HepG2 (cell line): ENCODE measurements around the gene SLC9A8. TPM values are rescaled to one million over a fixed set of nuclear protein-coding genes. Genes with fewer than 3 reads are reported as not detected.
A peak's percentile ranks its signal among the peaks of the same experiment; 100 is the strongest.

Experiments used
- TBX3 ChIP-seq: fragments of 450-650 bp; IDR thresholded peaks from 2 replicates; pipeline ENCODE4 v1.6.1; 2017; ENCODE audit warnings: antibody characterized with exemption, mild to moderate bottlenecking, inconsistent platforms, borderline replicate concordance
- ZFP36L1 ChIP-seq: sonication (generic); formaldehyde crosslinking; IDR thresholded peaks from 2 replicates; pipeline ENCODE4 v1.8.0; 2022; ENCODE audit warnings: mild to moderate bottlenecking, missing genetic modification reagents, moderate library complexity
- ZFX ChIP-seq: sonication (generic); formaldehyde crosslinking; IDR thresholded peaks from 2 replicates; pipeline ENCODE4 v1.4.0; 2020; ENCODE audit warnings: mild to moderate bottlenecking, low read depth, missing genetic modification reagents, moderate library complexity
- ZNF317 ChIP-seq: sonication (generic); formaldehyde crosslinking; IDR thresholded peaks from 2 replicates; pipeline ENCODE4 v1.5.0; 2020; ENCODE audit warnings: mild to moderate bottlenecking, missing genetic modification reagents
- polyA plus RNA-seq, 8 experiments: library from polyadenylated mRNA; depleted of rRNA in 3 of 8; stranded (reverse) in 7 of 8; unstranded in 1 of 8; fragments of >200 nt; fragmentation: Illumina TruSeq in 4 of 8; extraction: Trizol in 4 of 8; gene quantifications; 2 replicates each; pipeline versions ENCODE4 v1.2.1 to v1.2.3, GENCODE V29; 2011 to 2016; ENCODE audit warnings: low read depth in 4 of 8, missing spikeins in 1 of 8, mixed read lengths in 1 of 8; ENCODE audit not compliant: insufficient read depth in 1 of 8
- total RNA-seq, 5 experiments: library from RNA; depleted of rRNA; stranded (reverse); fragments of >200 nt; fragmentation: Illumina TruSeq; extraction: Trizol; gene quantifications; 2 replicates each; pipeline ENCODE4 v1.2.3, GENCODE V29; 2016; ENCODE audit warnings: low read depth in 1 of 5
- TF ChIP-seq, protein P1 (sequence below): sonication (generic); formaldehyde crosslinking; IDR thresholded peaks from 2 replicates; pipeline ENCODE4 v1.5.1; 2020; ENCODE audit warnings: mild to moderate bottlenecking, missing genetic modification reagents, borderline replicate concordance
- TF ChIP-seq, protein P2 (sequence below), 2 experiments: fragments of 450-650 bp in 1 of 2; sonication (generic) in 1 of 2; formaldehyde crosslinking in 1 of 2; IDR thresholded peaks; 2 replicates each; pipeline versions ENCODE4 v1.6.1 to v1.8.0; 2016 to 2022; ENCODE audit warnings: antibody characterized with exemption in 1 of 2, mild to moderate bottlenecking in 1 of 2, missing genetic modification reagents in 1 of 2
- TF ChIP-seq, protein P3 (sequence below): sonication (generic); formaldehyde crosslinking; IDR thresholded peaks from 2 replicates; pipeline ENCODE4 v1.4.0; 2020; ENCODE audit warnings: mild to moderate bottlenecking, missing genetic modification reagents

The SLC9A8 gene
- total and polyA plus RNA-seq, 2 of the 13 experiments (the other 11 are each of a cell fraction or from before 2014, with no cell fraction given) = 4.1 to 7.4 TPM

DNA sequence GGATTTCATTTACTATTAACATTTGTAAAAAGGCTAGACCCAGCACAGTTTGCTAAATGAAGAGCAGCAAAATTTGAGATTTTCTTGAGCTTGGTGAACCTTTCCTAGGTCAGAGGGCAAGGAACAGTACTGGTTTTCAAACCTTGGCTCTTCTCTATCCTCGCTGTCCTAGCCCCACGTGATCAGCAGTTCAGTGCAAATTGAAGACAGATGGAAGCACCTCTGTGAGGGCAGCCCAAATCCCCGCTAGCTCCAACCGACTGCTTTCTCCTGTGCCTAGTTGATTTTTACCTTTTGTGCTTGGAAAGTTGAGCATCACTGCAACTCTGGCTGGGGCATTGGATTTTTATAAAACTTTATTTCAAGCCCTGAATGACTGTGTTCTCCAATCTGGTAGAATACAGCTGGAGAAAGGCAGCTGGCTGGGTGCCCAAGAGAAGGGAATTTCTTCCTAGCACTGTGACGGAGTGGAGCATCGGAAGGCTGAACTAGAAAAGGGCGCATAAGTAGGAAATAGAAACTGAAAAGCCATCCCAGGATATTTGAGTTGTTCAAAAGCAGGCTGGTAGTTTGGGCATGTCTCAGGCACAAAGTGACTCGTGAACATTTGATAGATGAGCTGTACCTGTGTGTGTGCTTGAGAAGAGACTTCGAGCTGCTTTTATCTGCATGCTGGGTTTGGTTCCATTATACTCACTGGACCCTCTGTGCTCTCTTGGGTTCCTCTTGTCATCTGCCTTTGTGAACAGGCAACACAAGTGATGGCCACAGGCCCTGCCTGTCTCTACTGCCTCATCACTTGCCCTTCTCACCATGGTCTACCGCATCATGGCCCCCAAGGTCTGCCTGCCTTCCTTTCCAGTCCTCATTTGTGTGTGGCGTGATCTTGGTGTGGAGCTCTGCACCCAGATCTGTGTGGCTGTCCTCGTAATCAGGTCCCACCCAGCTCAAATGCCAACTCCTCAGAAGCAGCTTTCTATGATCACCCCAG is 125.8 kb downstream of the SLC9A8 start (continued):
- TF ChIP-seq, protein P1, sequence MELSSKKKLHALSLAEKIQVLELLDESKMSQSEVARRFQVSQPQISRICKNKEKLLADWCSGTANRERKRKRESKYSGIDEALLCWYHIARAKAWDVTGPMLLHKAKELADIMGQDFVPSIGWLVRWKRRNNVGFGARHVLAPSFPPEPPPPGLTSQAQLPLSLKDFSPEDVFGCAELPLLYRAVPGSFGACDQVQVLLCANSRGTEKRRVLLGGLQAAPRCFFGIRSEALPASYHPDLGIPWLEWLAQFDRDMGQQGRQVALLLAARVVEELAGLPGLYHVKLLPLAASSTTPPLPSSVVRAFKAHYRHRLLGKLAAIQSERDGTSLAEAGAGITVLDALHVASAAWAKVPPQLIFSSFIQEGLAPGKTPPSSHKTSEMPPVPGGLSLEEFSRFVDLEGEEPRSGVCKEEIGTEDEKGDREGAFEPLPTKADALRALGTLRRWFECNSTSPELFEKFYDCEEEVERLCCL (CRISPR knock-in tag) = 0 out of 2 replicates have a peak, but pooled peaks have one; percentile 18
- TF ChIP-seq TBX3 (peak; percentile 15; the same call in 1 of the 2 replicates), ZFX (CRISPR knock-in tag) (0 out of 2 replicates have a peak, but pooled peaks have one; percentile 28), ZFP36L1 (CRISPR knock-in tag) (0 out of 2 replicates have a peak, but pooled peaks have one; percentile 3), ZNF317 (CRISPR knock-in tag) (no peak)
- TF ChIP-seq, protein P2, sequence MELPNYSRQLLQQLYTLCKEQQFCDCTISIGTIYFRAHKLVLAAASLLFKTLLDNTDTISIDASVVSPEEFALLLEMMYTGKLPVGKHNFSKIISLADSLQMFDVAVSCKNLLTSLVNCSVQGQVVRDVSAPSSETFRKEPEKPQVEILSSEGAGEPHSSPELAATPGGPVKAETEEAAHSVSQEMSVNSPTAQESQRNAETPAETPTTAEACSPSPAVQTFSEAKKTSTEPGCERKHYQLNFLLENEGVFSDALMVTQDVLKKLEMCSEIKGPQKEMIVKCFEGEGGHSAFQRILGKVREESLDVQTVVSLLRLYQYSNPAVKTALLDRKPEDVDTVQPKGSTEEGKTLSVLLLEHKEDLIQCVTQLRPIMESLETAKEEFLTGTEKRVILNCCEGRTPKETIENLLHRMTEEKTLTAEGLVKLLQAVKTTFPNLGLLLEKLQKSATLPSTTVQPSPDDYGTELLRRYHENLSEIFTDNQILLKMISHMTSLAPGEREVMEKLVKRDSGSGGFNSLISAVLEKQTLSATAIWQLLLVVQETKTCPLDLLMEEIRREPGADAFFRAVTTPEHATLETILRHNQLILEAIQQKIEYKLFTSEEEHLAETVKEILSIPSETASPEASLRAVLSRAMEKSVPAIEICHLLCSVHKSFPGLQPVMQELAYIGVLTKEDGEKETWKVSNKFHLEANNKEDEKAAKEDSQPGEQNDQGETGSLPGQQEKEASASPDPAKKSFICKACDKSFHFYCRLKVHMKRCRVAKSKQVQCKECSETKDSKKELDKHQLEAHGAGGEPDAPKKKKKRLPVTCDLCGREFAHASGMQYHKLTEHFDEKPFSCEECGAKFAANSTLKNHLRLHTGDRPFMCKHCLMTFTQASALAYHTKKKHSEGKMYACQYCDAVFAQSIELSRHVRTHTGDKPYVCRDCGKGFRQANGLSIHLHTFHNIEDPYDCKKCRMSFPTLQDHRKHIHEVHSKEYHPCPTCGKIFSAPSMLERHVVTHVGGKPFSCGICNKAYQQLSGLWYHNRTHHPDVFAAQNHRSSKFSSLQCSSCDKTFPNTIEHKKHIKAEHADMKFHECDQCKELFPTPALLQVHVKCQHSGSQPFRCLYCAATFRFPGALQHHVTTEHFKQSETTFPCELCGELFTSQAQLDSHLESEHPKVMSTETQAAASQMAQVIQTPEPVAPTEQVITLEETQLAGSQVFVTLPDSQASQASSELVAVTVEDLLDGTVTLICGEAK (IDR thresholded peaks at IDR 0.05) = no peak
- TF ChIP-seq, protein P2 (CRISPR knock-in tag; IDR thresholded peaks at IDR 0.05) = peak; percentile 79
- TF ChIP-seq, protein P3, sequence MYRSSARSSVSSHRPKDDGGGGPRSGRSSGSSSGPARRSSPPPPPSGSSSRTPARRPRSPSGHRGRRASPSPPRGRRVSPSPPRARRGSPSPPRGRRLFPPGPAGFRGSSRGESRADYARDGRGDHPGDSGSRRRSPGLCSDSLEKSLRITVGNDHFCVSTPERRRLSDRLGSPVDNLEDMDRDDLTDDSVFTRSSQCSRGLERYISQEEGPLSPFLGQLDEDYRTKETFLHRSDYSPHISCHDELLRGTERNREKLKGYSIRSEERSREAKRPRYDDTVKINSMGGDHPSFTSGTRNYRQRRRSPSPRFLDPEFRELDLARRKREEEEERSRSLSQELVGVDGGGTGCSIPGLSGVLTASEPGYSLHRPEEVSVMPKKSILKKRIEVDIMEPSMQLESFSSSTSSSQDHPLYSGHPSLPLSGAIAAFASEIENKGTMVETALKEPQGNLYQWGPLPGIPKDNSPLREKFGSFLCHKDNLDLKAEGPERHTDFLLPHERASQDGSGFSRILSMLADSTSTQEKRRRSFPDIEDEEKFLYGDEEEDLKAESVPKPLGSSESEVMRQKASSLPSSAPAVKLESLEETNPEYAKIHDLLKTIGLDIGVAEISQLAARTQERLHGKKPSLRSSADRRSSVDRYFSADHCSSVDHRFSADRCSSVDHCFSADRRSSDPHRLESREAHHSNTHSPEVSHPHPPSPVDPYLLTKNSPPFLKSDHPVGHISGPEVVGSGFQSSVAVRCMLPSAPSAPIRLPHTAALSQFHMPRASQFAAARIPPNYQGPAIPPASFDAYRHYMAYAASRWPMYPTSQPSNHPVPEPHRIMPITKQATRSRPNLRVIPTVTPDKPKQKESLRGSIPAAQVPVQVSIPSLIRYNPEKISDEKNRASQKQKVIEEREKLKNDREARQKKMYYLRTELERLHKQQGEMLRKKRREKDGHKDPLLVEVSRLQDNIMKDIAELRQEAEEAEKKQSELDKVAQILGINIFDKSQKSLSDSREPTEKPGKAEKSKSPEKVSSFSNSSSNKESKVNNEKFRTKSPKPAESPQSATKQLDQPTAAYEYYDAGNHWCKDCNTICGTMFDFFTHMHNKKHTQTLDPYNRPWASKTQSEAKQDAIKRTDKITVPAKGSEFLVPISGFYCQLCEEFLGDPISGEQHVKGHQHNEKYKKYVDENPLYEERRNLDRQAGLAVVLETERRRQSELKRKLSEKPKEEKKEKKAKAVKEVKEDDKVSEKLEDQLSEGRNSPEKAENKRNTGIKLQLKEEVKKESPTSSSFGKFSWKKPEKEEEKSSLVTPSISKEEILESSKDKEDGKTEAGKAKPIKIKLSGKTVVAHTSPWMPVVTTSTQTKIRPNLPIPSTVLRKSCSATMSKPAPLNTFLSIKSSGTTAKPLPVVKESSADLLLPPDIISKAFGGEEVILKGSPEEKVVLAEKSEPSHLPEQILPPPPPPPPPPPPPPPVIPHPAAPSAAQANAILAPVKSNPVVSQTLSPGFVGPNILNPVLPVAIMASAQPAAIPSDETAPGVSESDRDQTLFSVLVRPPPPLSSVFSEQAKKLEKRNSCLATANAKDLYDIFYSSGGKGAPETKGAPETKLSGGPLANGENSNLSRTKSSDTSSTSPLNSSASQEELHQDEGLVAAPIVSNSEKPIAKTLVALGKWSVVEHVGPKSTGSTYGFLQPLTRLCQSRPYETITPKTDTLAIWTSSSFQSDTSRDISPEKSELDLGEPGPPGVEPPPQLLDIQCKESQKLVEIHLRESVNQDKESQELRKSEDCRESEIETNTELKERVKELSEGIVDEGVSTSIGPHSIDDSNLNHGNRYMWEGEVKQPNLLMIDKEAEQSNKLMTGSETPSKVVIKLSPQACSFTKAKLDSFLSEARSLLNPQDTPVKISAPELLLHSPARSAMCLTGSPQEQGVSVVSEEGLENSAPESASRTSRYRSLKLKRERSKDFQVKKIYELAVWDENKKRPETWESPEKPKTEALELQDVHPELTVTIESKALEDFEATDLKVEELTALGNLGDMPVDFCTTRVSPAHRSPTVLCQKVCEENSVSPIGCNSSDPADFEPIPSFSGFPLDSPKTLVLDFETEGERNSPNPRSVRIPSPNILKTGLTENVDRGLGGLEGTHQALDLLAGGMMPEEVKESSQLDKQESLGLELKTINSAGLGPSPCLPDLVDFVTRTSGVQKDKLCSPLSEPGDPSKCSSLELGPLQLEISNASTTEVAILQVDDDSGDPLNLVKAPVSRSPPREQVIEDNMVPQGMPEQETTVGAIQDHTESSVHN (CRISPR knock-in tag) = 0 out of 2 replicates have a peak, but pooled peaks have one; percentile 68
